GM19238 (cell line): ENCODE data around the gene CDK14.
A peak's percentile ranks its signal among the peaks of the same experiment; 100 is the strongest.

ENCODE experiments used
- DNase-seq: peaks from one replicate; pipeline ENCODE4 v3.0.0; 2011; ENCODE audit warnings: low spot score; ENCODE audit not compliant: insufficient read length

CDK14 gene

DNA sequence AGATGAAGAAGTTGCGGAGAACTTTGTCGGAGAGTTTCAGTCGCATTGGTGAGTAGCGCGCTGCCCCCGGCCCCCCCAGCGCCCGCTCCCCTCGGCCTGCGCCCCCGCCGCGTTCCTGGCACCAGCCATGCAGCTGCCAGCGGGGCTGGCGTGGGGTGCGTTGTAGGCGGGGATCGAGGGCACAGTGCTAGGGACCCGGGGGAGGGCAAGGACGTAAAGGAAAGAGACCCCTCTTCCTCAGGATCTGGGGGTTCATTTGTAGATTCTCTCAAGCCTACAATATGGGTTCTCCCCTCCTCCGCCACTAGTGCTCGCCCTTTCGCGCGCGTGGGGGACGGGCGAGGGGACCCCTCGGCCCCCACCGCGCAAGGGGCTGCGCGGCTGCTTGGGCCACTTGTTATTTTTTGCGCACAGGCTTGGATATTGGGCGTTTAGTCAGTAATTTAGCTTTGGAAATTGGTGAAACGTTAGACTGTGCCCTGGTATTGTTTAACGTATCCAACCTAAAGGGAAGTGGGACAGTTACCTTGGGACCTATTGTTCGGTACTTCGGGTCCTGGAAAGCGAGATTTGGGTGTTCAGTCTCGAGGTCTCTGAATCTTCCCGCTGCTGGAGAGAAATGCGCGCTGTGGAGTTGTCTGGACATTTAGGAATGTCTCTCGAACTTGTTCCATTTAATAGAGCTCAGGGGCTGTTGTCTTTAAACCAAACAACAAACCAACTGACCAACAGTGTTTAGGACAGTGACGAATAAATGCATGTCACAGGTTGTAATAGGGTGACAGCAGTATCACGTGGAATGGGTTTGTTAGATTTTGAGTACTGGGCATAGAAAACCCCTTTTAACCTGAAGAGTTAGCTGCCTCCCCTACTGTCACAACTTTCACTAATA is 796 bp downstream of the CDK14 start:
- DNase-seq, result peak; percentile 25

DNA sequence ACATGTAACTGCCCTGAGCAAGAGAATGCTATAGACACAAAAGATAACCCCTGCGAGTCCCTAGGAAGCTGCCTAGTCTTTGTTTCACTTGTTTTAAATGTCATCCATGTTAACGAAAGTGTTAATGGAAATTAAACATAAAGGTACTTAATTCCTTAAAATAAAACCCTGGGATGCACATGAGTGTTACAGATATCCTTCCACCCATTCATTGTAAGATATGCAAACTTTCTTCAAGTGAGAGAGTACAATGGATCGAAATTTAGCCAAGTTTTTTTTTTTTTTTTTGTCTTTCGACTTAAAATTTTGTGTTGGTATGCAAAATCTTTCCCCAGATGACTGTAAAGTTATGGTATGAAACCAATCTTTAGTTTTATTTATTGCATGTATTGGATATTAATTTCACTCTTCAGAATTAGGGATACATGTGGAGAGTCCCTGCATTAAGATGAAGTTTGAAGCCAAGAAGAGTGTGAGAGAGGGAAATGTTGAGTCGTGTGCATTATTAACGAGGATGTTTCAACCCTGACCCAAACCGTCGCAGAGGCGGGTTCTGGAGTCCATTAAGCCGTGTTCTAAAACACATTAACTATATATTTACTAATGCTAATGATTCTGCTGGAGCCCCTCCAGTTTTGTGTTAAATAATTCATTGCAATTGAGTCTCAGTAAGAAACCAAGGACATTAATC is 1.6 kb downstream of the CDK14 start:
- DNase-seq, result no peak

DNA sequence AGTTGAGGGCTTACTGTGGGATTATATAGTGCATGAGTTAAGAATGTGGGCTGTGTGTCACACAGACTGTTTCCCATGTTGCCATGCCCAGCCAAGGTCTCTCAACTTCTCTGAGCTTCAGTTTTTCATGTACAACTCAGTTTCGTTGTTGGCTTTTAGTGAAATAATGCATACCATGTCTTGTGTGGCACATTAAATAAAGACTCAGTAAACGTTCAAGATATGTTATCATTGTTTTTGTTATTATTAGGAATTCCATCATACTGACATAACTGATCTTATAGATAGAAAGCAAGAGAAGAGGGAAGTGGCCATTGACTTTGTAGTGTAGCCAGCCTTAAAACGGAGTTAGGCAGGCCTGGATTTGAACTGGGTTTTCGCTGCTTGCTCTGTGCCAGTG is 2.9 kb downstream of the CDK14 start:
- DNase-seq, result no peak

DNA sequence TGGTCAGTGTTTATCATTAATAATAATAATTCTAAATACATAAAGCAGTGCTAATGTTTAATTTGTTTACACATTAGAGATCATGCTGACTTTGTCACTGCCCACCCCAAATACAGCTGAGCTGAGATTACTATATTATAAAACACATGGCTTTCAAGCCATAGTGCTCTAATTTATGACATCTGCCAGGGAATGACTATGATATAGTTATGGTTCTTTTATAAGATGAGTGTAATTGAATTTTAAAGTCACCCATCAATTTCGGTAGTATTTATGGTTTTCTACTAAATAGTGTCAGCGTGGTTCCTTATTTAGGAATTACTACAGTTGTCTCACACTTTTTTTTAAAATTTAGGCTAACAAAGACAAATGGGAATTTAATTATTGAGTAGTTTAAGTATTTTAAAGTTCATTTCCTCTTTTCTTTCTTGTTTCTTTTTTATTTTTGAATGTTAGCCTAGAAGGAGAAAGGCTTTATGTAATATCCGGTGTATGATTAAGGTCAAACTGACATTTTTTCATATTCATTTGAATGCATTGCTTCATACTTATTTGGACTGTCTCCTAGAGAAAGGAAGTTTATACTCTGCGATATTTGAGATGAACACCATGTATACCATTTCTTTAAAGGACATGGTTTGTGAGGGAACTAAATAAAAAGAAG is 3.9 kb downstream of the CDK14 start:
- no peak for DNase-seq

DNA sequence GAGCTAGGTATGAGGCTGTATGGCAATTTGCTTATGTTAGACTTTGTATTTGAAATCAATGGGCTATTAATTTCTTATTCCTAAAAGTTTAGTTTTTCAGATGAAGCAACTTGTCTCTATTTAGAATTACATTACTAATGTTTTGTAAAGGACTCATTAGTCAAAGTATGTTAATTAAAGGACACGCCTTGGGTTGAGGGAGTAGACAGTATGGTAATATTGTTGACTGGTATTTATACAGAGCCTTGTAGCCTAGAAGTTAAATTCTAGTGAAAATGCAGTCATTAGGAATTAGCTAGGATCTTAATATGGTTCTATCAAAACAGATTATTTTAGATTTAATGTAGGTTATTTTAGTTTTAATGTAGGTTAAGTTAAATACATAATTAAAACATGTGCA is 6.2 kb downstream of the CDK14 start:
- DNase-seq, result no peak

DNA sequence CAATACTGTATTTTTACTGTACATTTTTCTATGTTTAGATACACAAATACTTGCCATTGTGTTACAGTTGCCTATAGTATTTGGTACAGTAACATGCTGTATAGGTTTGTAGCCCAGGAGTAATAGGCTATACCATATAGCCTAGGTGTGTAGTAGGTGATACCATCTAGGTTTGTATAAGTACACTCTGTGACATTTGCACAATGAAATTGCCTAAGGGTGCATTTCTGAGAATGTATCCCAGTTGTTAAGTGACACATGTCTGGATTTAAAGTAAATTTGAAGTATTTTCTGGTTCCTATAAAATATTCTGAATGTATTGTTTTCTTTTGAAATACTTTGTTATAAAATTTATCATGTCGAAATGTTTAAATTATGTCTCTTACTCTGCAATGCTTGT is 7.2 kb downstream of the CDK14 start:
- no peak for DNase-seq

DNA sequence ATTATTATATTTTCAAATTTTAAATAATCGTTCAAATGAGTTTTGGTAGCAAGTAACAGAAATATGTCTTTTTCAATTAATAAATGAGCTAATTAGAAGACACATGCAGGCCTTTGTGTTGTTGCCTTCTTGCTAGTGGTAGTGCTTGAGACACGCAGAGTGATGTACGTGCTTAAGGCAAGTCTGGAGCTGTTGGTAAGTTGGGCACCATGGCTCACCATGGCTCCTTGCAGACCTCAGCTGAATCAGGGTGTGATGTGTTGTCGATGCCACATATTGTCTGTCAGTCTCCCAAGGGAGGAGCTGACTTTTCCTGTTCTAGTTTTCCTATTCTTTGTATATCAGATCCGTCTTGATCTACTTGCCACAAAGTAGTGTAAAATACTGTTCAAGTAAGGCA is 8.3 kb downstream of the CDK14 start:
- DNase-seq, result no peak

DNA sequence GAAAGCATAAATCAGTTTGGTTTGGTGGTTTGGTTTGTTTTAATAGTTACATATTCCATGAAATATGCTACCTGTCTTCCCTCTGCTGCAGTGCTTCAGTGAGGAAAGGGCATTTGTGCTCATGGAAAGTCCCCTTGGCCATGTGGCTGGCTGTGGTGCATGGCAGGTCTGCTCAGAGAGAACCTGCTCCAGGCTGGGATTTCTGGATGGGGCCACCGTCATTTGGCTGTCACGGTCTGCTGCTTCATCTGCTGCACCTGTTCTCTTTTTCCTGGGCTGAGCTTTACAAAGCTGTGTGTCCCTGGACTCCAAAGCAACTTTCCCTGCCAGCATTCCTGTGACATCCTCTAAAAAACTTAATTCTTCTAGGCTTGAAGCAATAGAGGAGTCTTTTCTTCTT is 8.9 kb downstream of the CDK14 start:
- no peak for DNase-seq

DNA sequence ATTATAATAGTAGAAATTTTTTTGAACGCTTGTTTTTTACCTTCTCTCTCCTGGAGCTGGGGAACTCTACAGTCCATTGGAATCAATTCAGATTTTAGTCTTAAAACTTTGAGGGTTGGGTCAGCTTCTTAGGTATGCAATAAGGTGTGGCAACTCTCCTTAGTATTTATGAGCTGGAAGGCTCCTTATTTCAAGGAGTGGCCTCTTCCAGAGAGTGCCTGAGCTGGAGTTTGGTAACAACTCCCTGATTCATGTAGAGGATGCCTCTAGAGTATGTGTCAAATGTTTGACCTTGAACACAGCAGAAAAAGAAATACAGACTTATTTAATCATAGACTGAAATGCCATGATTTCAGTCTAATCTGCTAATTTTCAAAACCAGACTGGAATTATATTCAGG is 11.1 kb downstream of the CDK14 start:
- DNase-seq, result no peak

DNA sequence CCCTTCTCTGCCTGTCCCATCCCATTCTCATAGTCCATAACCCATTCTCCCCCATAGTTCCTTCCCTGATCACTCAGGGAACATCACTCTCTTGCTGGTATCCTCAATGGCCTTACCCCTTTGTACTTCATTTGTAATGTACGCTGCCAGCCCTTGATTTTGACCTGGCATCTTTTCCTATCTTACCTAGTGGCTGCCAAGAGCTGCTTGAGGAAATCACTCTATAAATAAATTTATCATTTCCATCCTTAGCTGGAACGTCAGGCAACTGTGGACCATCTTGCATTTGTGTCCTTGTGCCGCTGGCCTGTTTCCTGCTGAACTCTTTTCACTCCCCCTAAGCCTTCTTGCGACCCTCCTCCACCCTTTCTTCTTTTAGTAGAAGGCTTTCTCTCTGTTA is 14.0 kb downstream of the CDK14 start:
- DNase-seq, result no peak

DNA sequence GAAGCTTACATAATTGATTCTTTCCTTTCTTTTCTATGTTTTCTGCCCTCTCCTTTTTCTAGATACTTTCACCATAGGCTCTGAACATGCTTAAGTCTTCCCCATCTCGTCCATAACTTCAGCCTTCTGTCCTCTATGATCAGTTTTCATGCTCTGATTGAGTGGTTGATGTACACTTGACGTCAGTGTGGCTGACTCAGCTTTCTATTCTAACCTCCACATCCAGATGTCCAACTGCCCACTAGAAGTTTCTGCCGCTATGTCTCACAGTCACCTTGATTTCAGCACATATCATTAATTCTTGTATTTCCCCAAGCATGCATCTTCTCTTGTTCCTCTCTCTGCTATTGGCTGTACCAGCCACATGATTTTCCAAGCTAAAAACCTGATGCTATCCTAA is 15.0 kb downstream of the CDK14 start:
- DNase-seq, result no peak

DNA sequence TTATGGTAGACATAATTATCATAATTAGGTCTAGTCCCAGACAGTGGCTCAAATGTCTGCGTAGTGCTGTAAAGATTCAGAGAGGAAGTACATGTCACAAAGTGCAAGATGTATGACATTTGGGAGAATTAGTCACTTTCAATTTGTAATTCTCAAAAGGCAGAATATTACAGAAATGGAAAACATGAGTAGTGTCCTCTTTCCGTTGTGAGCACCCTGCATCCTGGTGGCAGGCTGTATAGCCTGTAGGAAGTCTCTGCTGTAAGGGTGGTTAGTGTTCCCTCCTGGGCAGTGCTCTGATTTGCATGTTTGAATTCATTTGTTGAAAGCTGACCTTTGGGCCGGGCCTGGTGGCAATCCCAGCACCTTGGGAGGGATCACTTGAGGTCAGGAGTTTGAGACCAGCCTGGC is 17.0 kb downstream of the CDK14 start:
- no peak for DNase-seq

DNA sequence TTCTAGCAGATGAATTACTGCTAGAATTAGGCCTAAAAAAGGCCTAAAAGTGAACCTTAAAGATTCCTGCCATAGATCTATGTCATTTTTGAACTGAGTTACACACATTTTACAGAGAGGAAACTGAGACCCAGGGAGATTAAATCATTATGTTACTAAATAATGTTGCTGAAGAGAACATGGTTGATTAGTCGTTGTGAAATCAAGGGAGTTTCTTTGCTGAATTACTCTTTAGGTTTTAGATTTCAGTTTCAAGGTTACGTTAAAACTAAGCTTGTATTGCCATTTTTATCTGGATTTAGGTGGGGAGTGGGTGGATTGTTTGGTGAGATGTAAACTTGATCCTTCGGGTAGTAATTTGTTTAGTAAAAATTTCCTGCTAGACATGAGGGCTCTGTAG is 21.3 kb downstream of the CDK14 start:
- DNase-seq, result no peak

DNA sequence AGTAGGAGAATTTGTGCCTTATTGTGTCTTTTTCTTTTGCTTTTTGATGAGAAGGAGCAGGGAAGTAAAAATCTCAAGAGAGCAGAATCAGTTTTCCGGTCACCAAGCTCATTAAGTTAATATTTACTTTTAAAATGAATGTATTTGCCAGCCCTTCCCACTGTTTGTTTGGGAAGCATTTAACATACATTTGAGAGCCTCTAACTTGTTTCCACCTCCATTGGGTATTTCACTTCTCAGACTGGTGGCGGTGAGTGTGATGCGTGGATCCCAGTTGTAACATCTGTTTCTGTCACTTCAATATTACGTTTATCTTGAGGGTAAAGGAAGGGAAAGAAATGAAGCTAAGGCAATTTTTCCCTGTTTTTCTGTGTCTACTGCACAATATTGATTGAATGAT is 22.8 kb downstream of the CDK14 start:
- no peak for DNase-seq

DNA sequence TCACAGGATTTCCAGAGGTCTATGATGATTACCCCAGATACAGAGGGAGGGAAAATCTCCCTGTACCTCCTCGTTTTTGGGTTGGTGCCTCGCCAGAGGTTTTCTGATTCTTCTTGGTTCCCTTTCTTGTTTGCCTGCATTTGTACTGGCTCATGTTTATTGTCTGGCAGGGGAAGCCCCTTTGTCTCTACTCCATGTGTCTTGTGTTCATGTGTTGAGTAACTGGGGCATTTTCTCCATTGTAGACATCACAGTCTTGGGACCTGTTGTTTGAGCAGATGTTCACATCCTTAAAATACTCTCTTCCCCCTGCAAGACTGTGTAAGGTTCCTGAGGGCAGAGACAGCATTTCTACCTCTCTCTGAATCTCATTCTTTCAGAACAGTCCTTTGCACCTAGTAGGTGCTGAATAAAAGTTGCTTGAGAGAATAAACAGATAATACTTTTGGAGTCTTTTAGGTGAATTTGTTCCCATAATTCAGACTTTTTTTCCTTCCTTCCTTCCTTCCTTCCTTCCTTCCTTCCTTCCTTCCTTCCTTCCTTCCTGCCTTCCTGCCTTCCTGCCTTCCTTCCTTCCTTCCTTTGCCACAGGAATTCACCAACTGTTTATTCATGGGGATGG is 25.1 kb downstream of the CDK14 start:
- DNase-seq, result no peak

DNA sequence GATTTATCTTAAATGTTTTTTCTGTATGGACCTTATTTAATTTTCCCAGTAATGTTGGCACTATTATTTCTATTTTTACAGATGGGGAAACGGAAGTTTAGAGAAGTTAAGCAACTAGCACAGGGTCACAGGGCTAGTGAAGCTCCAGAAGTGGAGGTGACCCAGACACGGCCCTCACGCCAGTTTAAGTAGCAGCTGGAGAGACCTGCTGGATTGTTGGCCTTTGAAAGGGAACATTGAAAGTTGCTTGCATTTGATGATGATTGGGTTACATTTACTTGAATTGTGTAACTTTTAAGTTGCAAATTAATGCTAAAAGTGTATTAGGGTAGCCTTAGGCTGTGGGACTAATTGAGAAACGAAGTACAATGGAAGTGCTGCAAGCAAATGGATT is 25.6 kb downstream of the CDK14 start:
- no peak for DNase-seq

DNA sequence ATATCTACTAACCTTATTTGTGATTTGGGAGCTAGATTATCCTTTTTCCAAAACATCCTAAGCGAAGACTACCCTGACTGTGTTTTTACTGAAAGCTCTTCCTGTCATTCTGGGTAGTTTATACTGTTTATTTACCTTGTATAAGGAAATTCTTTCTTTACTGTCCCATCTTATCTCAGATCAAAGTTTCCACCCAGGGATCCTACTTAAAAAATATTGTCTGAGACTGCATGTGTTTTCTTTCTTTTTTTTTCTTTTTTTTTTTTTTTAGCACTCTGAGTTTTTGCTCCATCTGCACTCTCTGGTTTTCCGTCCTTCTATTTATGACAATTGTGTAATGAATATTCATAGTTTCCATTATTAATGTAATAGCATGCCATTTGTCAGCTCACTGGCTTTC is 26.5 kb downstream of the CDK14 start:
- DNase-seq, result no peak

DNA sequence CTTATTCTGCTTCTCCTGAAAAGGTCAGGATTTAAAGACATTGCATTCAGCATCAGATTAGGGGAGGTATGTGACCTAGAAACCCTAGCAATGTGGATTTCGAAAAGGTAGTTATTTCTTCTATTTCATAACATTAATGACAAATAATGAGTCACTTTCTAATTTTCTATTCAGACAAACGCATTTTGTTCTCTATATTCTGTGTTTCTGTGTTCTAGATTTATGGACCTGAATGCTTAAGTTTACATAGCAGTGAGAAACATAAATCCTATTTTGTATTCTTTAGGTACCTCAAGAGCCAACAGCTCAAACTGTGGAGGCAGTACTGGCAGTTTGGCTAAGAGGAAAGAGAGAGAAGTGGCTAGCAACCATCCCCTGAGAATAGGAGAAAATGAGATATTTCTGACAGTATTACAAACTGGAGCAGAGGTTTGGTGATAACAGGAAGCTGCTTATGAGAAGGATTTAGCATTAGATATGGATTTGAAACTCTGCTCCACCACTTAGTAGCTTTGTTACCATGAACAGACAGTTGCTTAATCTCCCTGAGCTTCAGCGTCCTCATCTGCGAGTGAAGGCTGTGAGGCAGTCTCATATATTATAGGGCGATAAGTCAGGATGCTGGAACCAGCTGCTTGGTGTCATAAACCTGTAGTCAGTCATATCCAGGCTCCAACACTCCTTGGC is 28.2 kb downstream of the CDK14 start:
- DNase-seq, result no peak

DNA sequence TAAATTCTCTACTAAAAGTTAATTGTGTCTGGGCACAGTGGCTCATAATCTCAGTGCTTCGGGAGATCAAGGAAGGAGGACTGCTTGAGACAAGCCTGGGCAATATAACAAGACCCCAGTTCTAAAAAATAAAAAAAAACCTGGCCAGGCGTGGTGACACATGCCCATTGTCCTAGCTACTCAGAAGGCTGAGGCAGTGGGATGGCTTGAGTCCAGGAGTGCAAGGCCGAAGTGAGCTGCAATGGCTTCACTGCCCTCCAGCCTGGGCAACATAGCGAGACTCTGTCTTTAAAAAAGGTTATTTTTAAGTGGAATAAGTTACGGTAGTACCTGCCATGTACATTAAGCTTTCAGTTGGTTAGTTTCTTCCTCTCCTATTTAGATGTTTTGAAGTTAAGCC is 28.9 kb downstream of the CDK14 start:
- no peak for DNase-seq

DNA sequence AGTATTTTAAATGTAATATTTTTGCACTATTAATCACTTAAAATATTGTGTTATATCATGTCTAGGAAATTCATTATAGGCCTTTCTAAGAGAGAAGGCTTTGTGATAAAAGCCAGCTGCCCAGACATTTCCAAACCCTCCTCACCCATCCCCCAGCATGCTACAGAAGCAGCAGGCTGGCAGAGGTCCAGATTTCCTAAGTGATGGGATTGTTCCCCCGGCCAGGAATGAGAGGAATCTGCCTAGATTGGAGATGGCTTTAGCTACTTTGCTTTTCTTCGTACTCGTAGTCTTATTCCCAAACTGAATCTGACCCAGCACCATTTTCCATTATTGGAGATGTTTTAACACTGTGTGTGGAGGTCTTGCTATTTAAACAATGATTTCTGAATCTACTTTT is 29.4 kb downstream of the CDK14 start:
- DNase-seq, result no peak

DNA sequence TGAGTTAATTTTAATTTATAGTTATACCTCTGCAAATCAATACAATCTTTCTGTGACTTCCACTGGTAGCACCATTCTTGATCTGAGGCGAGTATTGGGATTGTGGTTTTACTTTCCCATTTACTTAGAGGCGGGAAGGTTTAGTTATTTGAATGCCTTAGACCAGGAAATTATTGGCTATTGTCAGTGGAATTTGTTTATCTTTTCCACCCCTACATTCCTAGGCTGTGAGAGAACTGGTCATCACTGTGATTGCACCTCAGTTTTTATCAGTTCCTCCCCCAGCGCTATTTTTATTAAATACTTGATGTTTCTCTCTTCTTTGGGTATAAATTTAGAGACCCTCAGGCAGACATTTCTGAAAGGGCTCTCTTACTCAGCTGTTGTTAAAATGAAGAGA is 29.9 kb downstream of the CDK14 start:
- no peak for DNase-seq
